Caco-2 (cell line): ENCODE measurements around the gene SPIN1. TPM values are rescaled to one million over a fixed set of nuclear protein-coding genes. Genes with fewer than 3 reads are reported as not detected.

Source experiments
- BruUV-seq: library from RNA; stranded (reverse); fragments of 400-500 nt; replicated peaks from 2 replicates; lab custom pipeline; 2021; lab: Mats Ljungman, UMichigan
- CTCF ChIA-PET: fragments of 300-600 bp; sonication (Branson Sonifier 250); formaldehyde crosslinking; loops from one replicate; lab custom pipeline; 2022; ENCODE audit warnings: antibody characterized with exemption; lab: Charles Lee
- POLR2A ChIA-PET: fragments of 300-600 bp; sonication (Branson Sonifier 250); formaldehyde crosslinking; loops from one replicate; lab custom pipeline; 2022; ENCODE audit warnings: antibody characterized with exemption; lab: Charles Lee
- DNase-seq, 2 experiments: peaks; one replicate each; pipeline versions ENCODE4 v3.0.0 to v3.0.0-alpha.2; 2020 to 2022
- H3K27me3 ChIP-seq: replicated peaks from 2 replicates; pipeline ENCODE4 v1.6.0; 2011; ENCODE audit warnings: low read length; ENCODE audit not compliant: control insufficient read depth, insufficient read depth
- H3K36me3 ChIP-seq: 2 replicates; pipeline ENCODE4 v1.5.1; 2011; ENCODE audit warnings: low read length; ENCODE audit not compliant: control insufficient read depth, insufficient read depth
- H3K4me1 ChIP-seq: fragments of 250-450 bp; sonication (Bioruptor Pico); 2 replicates; pipeline ENCODE4 v1.5.1; 2020; ENCODE audit warnings: mild to moderate bottlenecking
- H3K4me3 ChIP-seq: 2 replicates; pipeline ENCODE4 v1.5.1; 2011; ENCODE audit warnings: low read depth, mild to moderate bottlenecking, control low read depth, low read length
- H3K9me3 ChIP-seq: fragments of 250-450 bp; sonication (Bioruptor Pico); 2 replicates; pipeline ENCODE4 v1.5.1; 2020; ENCODE audit warnings: mild to moderate bottlenecking, moderate library complexity
- H3K27ac Mint-ChIP-seq: one replicate; pipeline ENCODE4 v1.8.0; 2022; ENCODE audit warnings: mixed read lengths; ENCODE audit not compliant: unreplicated experiment
- H3K27me3 Mint-ChIP-seq: one replicate; pipeline ENCODE4 v1.8.0; 2022; ENCODE audit warnings: mixed read lengths; ENCODE audit not compliant: insufficient read depth, unreplicated experiment
- H3K36me3 Mint-ChIP-seq: one replicate; pipeline ENCODE4 v1.8.0; 2022; ENCODE audit warnings: mild to moderate bottlenecking, mixed read lengths; ENCODE audit not compliant: insufficient read depth, unreplicated experiment
- H3K4me1 Mint-ChIP-seq: one replicate; pipeline ENCODE4 v1.8.0; 2022; ENCODE audit warnings: low read depth, mixed read lengths; ENCODE audit not compliant: unreplicated experiment
- H3K4me3 Mint-ChIP-seq: one replicate; pipeline ENCODE4 v1.8.0; 2022; ENCODE audit warnings: mild to moderate bottlenecking, moderate library complexity, mixed read lengths; ENCODE audit not compliant: unreplicated experiment
- H3K9me3 Mint-ChIP-seq: one replicate; pipeline ENCODE4 v1.8.0; 2022; ENCODE audit warnings: mixed read lengths; ENCODE audit not compliant: unreplicated experiment
- intact Hi-C: fragments of 100-400 bp; cut with micrococcal nuclease; formaldehyde crosslinking; loops from one replicate; pipeline ENCODE4 v1.10.0; 2022; ENCODE audit not compliant: unreplicated experiment
- total RNA-seq: library from RNA; stranded (reverse); gene quantifications from 2 replicates; pipeline ENCODE4 v1.2.3, GENCODE V29; 2022
- TF ChIP-seq, protein P1 (sequence below), 2 experiments: fragments of 200-600 bp in 1 of 2; IDR thresholded peaks; 1 replicate in 1 of 2; 2 replicates in 1 of 2; pipeline versions ENCODE4 v1.5.1 to v1.8.0; 2011 to 2022; ENCODE audit warnings: antibody characterized with exemption in 1 of 2, control low read depth in 1 of 2, inconsistent platforms in 1 of 2, low read depth in 1 of 2, low read length in 1 of 2, mild to moderate bottlenecking in 1 of 2, moderate library complexity in 1 of 2; ENCODE audit not compliant: insufficient read depth in 1 of 2, severe bottlenecking in 1 of 2, unreplicated experiment in 1 of 2

SPIN1 gene
- total RNA-seq, 1 experiment from 2014 or later = 51.7 TPM

DNA sequence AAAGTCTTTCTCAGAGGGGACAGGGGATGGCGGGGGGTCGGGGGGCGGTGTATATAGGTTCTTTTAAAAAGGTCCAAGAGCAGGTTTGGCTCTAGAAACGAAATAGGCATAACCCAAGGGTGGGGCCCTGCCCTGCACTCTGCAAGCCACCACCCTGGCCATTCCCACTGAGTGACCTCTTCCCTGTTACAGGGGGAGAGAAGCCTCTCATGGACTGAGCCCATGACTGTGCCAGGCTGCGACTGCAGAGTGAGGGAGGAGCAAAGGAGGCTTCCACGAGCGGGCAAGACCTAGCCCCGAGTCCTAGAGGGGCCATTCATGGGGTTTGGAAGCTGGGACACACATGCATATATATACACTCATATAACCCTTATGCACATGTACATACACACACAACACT, 136.7 kb downstream of the SPIN1 start:
- no peak for DNase-seq
- ChIA-PET CTCF (no interaction called here), POLR2A (no interaction called here)
- no peaks in the 10 kb centered on the region for H3K9me3 Mint-ChIP-seq
- Histone ChIP-seq H3K4me1 (peaks cover 3% of the 10 kb centered on the region; the same call in 1 of the 2 replicates), H3K9me3 (no peaks in the 10 kb centered on the region), H3K4me3 (no peak overlapping the region), H3K36me3 (no peaks in the 10 kb centered on the region), H3K27me3 (no peaks in the 10 kb centered on the region)
- no peak overlapping the region for H3K27ac Mint-ChIP-seq
- no TSS peak for BruUV-seq
- TF ChIP-seq, protein P1, sequence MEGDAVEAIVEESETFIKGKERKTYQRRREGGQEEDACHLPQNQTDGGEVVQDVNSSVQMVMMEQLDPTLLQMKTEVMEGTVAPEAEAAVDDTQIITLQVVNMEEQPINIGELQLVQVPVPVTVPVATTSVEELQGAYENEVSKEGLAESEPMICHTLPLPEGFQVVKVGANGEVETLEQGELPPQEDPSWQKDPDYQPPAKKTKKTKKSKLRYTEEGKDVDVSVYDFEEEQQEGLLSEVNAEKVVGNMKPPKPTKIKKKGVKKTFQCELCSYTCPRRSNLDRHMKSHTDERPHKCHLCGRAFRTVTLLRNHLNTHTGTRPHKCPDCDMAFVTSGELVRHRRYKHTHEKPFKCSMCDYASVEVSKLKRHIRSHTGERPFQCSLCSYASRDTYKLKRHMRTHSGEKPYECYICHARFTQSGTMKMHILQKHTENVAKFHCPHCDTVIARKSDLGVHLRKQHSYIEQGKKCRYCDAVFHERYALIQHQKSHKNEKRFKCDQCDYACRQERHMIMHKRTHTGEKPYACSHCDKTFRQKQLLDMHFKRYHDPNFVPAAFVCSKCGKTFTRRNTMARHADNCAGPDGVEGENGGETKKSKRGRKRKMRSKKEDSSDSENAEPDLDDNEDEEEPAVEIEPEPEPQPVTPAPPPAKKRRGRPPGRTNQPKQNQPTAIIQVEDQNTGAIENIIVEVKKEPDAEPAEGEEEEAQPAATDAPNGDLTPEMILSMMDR (IDR thresholded peaks at IDR 0.05; ENCODE audit: insufficient read depth in 1 of 2, low read depth in 1 of 2, low read length in 1 of 2, severe bottlenecking in 1 of 2, unreplicated experiment in 1 of 2) = no peak
- H3K4me3 Mint-ChIP-seq = no peak overlapping the region
- H3K36me3 Mint-ChIP-seq = no peaks in the 10 kb centered on the region
- intact Hi-C loops = no loop called here
- H3K4me1 Mint-ChIP-seq = no peaks in the 10 kb centered on the region
- no peaks in the 10 kb centered on the region for H3K27me3 Mint-ChIP-seq

DNA sequence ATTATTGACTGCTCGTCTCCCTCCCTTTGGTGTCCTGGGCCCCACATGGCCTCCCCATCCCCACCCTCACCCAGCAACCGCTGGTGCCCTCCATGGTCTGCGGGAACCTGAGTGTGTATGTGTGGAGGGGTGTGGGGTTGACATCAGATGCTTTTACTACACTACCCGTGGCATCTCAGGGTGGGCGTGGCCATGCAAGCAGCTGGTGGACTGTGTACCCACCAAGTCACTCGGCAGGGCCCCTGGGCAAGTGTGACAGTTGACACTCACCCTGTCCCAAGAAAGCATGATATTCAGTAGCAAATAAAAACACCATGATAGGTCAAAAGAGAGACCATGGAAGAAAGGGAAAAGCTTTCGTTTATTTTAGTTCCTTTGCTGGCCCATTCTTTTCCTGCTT, 139.4 kb downstream of the SPIN1 start:
- Histone ChIP-seq H3K27me3 (no peaks in the 10 kb centered on the region), H3K4me1 (peaks cover 10% of the 10 kb centered on the region; the same call in 1 of the 2 replicates), H3K9me3 (no peaks in the 10 kb centered on the region), H3K4me3 (no peak overlapping the region), H3K36me3 (no peaks in the 10 kb centered on the region)
- Mint-ChIP-seq H3K4me3 (no peak overlapping the region), H3K27me3 (no peaks in the 10 kb centered on the region), H3K27ac (no peak overlapping the region), H3K36me3 (no peaks in the 10 kb centered on the region), H3K9me3 (no peaks in the 10 kb centered on the region), H3K4me1 (no peaks in the 10 kb centered on the region)
- BruUV-seq = no TSS peak
- TF ChIP-seq, protein P1 (IDR thresholded peaks at IDR 0.05; ENCODE audit: insufficient read depth in 1 of 2, low read depth in 1 of 2, low read length in 1 of 2, severe bottlenecking in 1 of 2, unreplicated experiment in 1 of 2) = no peak
- ChIA-PET CTCF (no interaction called here), POLR2A (no interaction called here)
- intact Hi-C loops = no loop called here
- DNase-seq = no peak

Other genes with a start within 250 kb of the SPIN1 start
- not detected in 2 replicates for gene SPATA31C2, start 250.0 kb upstream of the SPIN1 start, total RNA-seq
- gene NXNL2, start 146.7 kb downstream of the SPIN1 start, total RNA-seq = 0.52 and 0.60 TPM in 2 replicates